Endothelial cell of umbilical vein (primary cell): ENCODE results near the gene RACGAP1. TPM values are rescaled to one million over a fixed set of nuclear protein-coding genes. Genes with fewer than 3 reads are reported as not detected.

Source experiments
- BruUV-seq: library from RNA; stranded (reverse); fragments of 400-500 nt; replicated peaks from 2 replicates; lab custom pipeline; 2021; lab: Mats Ljungman, UMichigan
- CTCF ChIA-PET: fragments of 300-600, 350-600 bp; sonication (Branson Sonifier 250); formaldehyde crosslinking; loops from one replicate; lab custom pipeline; 2021; ENCODE audit warnings: antibody characterized with exemption, inconsistent platforms; lab: Charles Lee
- POLR2A ChIA-PET: fragments of 300-600, 350-600 bp; sonication (Branson Sonifier 250); formaldehyde crosslinking; loops from one replicate; lab custom pipeline; 2021; ENCODE audit warnings: antibody characterized with exemption, inconsistent platforms; lab: Charles Lee
- DNase-seq: peaks from one replicate; pipeline ENCODE4 v3.0.0-alpha.2; 2011; ENCODE audit warnings: low read depth, low spot score
- FAIRE-seq: peaks from 2 replicates; lab custom pipeline; 2011; peaks lifted over from hg19 to GRCh38; lab: Jason Lieb, UNC
- H2AFZ ChIP-seq: 2 replicates; pipeline ENCODE4 v1.6.0; 2012; ENCODE audit warnings: low read depth, low read length, control low read depth, inconsistent platforms
- H3K27ac ChIP-seq: 2 replicates; pipeline ENCODE4 v1.5.1; 2011; ENCODE audit warnings: low read depth, mild to moderate bottlenecking, control low read depth, low read length, moderate library complexity; ENCODE audit not compliant: insufficient read depth
- H3K27me3 ChIP-seq, 2 experiments: 2 replicates each; pipeline versions ENCODE4 v1.6.0 to v1.6.1; 2011; ENCODE audit warnings: low read length in 2 of 2, mixed read lengths in 1 of 2; ENCODE audit not compliant: control insufficient read depth in 2 of 2, insufficient read depth in 2 of 2
- H3K36me3 ChIP-seq, 2 experiments: 2 replicates in 1 of 2; 3 replicates in 1 of 2; pipeline ENCODE4 v1.5.1; 2011; ENCODE audit warnings: low read length in 2 of 2, mild to moderate bottlenecking in 1 of 2, moderate library complexity in 1 of 2; ENCODE audit not compliant: control insufficient read depth in 2 of 2, insufficient read depth in 2 of 2; ENCODE audit errors: extremely low read depth in 1 of 2
- H3K4me1 ChIP-seq: 3 replicates; pipeline ENCODE4 v1.5.1; 2011; ENCODE audit warnings: mild to moderate bottlenecking, low read length; ENCODE audit not compliant: control insufficient read depth, insufficient read depth; ENCODE audit errors: extremely low read depth
- H3K4me2 ChIP-seq: 2 replicates; pipeline ENCODE4 v1.6.1; 2011; ENCODE audit warnings: low read length, control low read depth, mixed read lengths; ENCODE audit not compliant: insufficient read depth
- H3K4me3 ChIP-seq, 3 experiments: fragments of 200-600 bp in 1 of 3; sonication (generic), shearing (Covaris generic) in 1 of 3; replicated peaks in 1 of 3; 2 replicates each; pipeline ENCODE4 v1.5.1; 2011 to 2016; ENCODE audit warnings: control low read depth in 3 of 3, low read length in 3 of 3, mild to moderate bottlenecking in 2 of 3, inconsistent platforms in 1 of 3, low read depth in 1 of 3, moderate library complexity in 1 of 3; ENCODE audit not compliant: insufficient read depth in 1 of 3
- H3K79me2 ChIP-seq: 2 replicates; pipeline ENCODE4 v1.6.0; 2012; ENCODE audit warnings: low read length, inconsistent platforms; ENCODE audit not compliant: control insufficient read depth, insufficient read depth
- H3K9ac ChIP-seq: replicated peaks from 2 replicates; pipeline ENCODE3; 2011; ENCODE audit warnings: low read length, control low read depth; ENCODE audit not compliant: insufficient read depth; ENCODE audit errors: extremely low read depth
- H3K9me1 ChIP-seq: replicated peaks from 3 replicates; pipeline ENCODE4 v1.6.0; 2011; ENCODE audit warnings: mild to moderate bottlenecking, low read length; ENCODE audit not compliant: control insufficient read depth, insufficient read depth; ENCODE audit errors: extremely low read depth
- H3K9me3 ChIP-seq: replicated peaks from 2 replicates; pipeline ENCODE4 v1.5.1; 2012; ENCODE audit warnings: low read length, inconsistent platforms; ENCODE audit not compliant: control insufficient read depth, insufficient read depth
- H4K20me1 ChIP-seq: replicated peaks from 2 replicates; pipeline ENCODE3; 2011; ENCODE audit warnings: mild to moderate bottlenecking, low read length; ENCODE audit not compliant: control insufficient read depth, insufficient read depth; ENCODE audit errors: extremely low read depth
- CTCF ChIP-seq, 2 donors: IDR thresholded peaks; 1 replicate in 1 of 2; 2 replicates in 1 of 2; pipeline ENCODE4 v1.5.1; 2011; ENCODE audit warnings: low read length in 2 of 2, mild to moderate bottlenecking in 2 of 2, moderate library complexity in 2 of 2, control low read depth in 1 of 2, inconsistent platforms in 1 of 2, low read depth in 1 of 2; ENCODE audit not compliant: insufficient read depth in 1 of 2; ENCODE audit errors: extremely low read depth in 1 of 2
- EZH2 ChIP-seq: IDR thresholded peaks from 2 replicates; pipeline ENCODE4 v1.6.1; 2012; ENCODE audit warnings: borderline replicate concordance, low read depth, mild to moderate bottlenecking, moderate library complexity, low read length, inconsistent platforms; ENCODE audit not compliant: severe bottlenecking
- FOS ChIP-seq: IDR thresholded peaks from 2 replicates; pipeline ENCODE4 v1.6.1; 2011; ENCODE audit warnings: mild to moderate bottlenecking, low read length, moderate library complexity, borderline replicate concordance; ENCODE audit not compliant: insufficient read depth
- GATA2 ChIP-seq: IDR thresholded peaks from 2 replicates; pipeline ENCODE4 v1.7.0; 2011; ENCODE audit warnings: low read depth, mild to moderate bottlenecking, moderate library complexity, mixed read lengths, low read length; ENCODE audit not compliant: insufficient read length, insufficient read depth
- JUN ChIP-seq: IDR thresholded peaks from 2 replicates; pipeline ENCODE4 v1.6.1; 2011; ENCODE audit warnings: borderline replicate concordance, low read depth; ENCODE audit not compliant: insufficient read length, insufficient read depth
- MAX ChIP-seq: IDR thresholded peaks from 2 replicates; pipeline ENCODE4 v1.6.1; 2011; ENCODE audit not compliant: insufficient read depth, insufficient read length
- MYC ChIP-seq: IDR thresholded peaks from one replicate; pipeline ENCODE4 v1.6.1; 2011; ENCODE audit warnings: mild to moderate bottlenecking, low read depth, low read length
- POLR2A ChIP-seq: IDR thresholded peaks from 2 replicates; pipeline ENCODE4 v1.6.1; 2012; ENCODE audit warnings: low read depth, mild to moderate bottlenecking, control low read depth, low read length
- POLR2AphosphoS5 ChIP-seq: IDR thresholded peaks from 2 replicates; pipeline ENCODE4 v1.6.1; 2012; ENCODE audit warnings: low read depth, mild to moderate bottlenecking, control low read depth, low read length, moderate library complexity; ENCODE audit not compliant: insufficient read depth
- dilution Hi-C: fragments of 300-500 bp; cut with MboI; formaldehyde crosslinking; loops from one replicate; pipeline ENCODE4 v1.15.0; 2019; ENCODE audit warnings: low sequenced_read_pairs; ENCODE audit not compliant: extremely low pct_ligation_motif_present
- intact Hi-C: fragments of 100-400 bp; cut with micrococcal nuclease; formaldehyde crosslinking; loops from one replicate; pipeline ENCODE4 v1.10.0; 2022
- polyA plus RNA-seq, 4 experiments: library from polyadenylated mRNA; depleted of rRNA in 3 of 4; stranded (reverse) in 3 of 4; unstranded in 1 of 4; fragments of >200 nt; gene quantifications; 2 replicates each; pipeline versions ENCODE4 v1.2.1 to v1.2.3, GENCODE V29; 2011 to 2012; ENCODE audit warnings: missing spikeins in 1 of 4
- total RNA-seq: library from RNA; stranded (reverse); gene quantifications from 2 replicates; pipeline ENCODE4 v1.2.3, GENCODE V29; 2021

RACGAP1 gene
- total and polyA plus RNA-seq, 2 donors (not counting 3 experiments of a cell fraction or from before 2014, with no cell fraction given), result 16.5 to 56.3 TPM

- Histone ChIP-seq H4K20me1 (no peaks in the 10 kb centered on the region), H3K36me3 (no peaks in the 10 kb centered on the region), H2AFZ (no peak overlapping the region), H3K9me1 (no peaks in the 10 kb centered on the region), H3K79me2 (no peaks in the 10 kb centered on the region), H3K9me3 (no peaks in the 10 kb centered on the region), H3K9ac (no peak overlapping the region), H3K27me3 (no peaks in the 10 kb centered on the region), H3K4me3 (no peak overlapping the region), H3K27ac (peak overlapping the region; percentile 24), H3K4me1 (peaks cover 14% of the 10 kb centered on the region), H3K4me2 (peak overlapping the region; percentile 25)
- DNase-seq, result peak; percentile 87
- peak; percentile 99 for FAIRE-seq
- TF ChIP-seq EZH2 (no peak), GATA2 (no peak), FOS (peak; percentile 69), MYC (no peak), POLR2A (no peak), POLR2AphosphoS5 (peak; percentile 43), JUN (peak; percentile 47), CTCF (IDR thresholded peaks at IDR 0.05; ENCODE audit: extremely low read depth in 1 of 2, insufficient read depth in 1 of 2, low read depth in 1 of 2, low read length in 2 of 2) (no peak), MAX (no peak)
- intact Hi-C loops (loop anchor here (2.0 kb wide), 1 partner anchor 17 kb away; no protein-coding TSS in a partner anchor), dilution Hi-C loops (no loop called here)
- ChIA-PET CTCF (interaction anchor here (0.7 to 7.5 kb wide), 24 partner anchors 8 to 221 kb away, joined by 3 to 126 read pairs (median 4); partner anchors contain the start of genes AQP6 and SMARCD1), POLR2A (interaction anchor here (0.7 to 0.8 kb wide), 2 partner anchors 28 to 115 kb away, joined by 3 to 4 read pairs; no protein-coding TSS in a partner anchor)
- no TSS peak for BruUV-seq
Observed at GRCh38 chr12:49983892-49984291, 41.4 kb downstream of the RACGAP1 start.
